COLO829 (cell line): ENCODE data around the gene SULT6B1.

Experiments
- DNase-seq: peaks from one replicate; pipeline ENCODE4 v3.0.0; 2012; ENCODE audit warnings: low spot score

Gene SULT6B1

DNA sequence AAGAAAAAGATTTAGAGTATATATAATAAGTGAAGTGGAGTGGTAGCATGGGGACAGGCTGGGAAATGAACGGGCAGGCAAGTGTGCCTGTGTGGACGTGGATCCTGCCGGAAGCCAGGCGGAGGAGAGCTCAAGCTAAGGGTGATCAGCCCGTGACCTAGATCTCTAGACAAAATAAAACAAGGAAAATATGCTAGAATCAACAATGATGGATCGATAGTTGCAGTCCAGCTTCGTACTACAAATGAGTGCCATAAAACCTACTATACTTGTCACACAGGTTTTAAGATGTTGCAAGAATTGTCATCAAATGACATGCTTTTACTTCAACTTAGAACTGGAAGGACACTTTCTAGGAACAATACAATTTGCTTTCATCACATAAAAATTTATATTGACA is 40.1 kb downstream of the SULT6B1 start:
- DNase-seq = no peak

- no peak for DNase-seq
Observed at GRCh38 chr2:37146062-37146461, 42.4 kb downstream of the SULT6B1 start.

- no peak for DNase-seq
Observed at GRCh38 chr2:37143974-37144373, 44.5 kb downstream of the SULT6B1 start.

- DNase-seq = no peak
Observed at GRCh38 chr2:37142546-37142945, 45.9 kb downstream of the SULT6B1 start.

- no peak for DNase-seq
Observed at GRCh38 chr2:37132914-37133313, 55.6 kb downstream of the SULT6B1 start.

GRCh38 chr2:37125416-37125815 is 63.1 kb downstream of the SULT6B1 start:
- DNase-seq = no peak

- DNase-seq = no peak
Observed at GRCh38 chr2:37119157-37119556, 69.3 kb downstream of the SULT6B1 start.
